Measurements from ENCODE around the gene ZNF219. TPM values are rescaled to one million over a fixed set of nuclear protein-coding genes. Genes with fewer than 3 reads are reported as not detected.

Gene ZNF219
- total and polyA plus RNA-seq, 2 of the 13 experiments (the other 11 are each of a cell fraction or from before 2014, with no cell fraction given), result 34.5 to 36.6 TPM

- TF ChIP-seq, protein P1, sequence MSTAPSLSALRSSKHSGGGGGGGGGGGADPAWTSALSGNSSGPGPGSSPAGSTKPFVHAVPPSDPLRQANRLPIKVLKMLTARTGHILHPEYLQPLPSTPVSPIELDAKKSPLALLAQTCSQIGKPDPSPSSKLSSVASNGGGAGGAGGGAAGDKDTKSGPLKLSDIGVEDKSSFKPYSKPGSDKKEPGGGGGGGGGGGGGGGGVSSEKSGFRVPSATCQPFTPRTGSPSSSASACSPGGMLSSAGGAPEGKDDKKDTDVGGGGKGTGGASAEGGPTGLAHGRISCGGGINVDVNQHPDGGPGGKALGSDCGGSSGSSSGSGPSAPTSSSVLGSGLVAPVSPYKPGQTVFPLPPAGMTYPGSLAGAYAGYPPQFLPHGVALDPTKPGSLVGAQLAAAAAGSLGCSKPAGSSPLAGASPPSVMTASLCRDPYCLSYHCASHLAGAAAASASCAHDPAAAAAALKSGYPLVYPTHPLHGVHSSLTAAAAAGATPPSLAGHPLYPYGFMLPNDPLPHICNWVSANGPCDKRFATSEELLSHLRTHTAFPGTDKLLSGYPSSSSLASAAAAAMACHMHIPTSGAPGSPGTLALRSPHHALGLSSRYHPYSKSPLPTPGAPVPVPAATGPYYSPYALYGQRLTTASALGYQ (CRISPR knock-in tag; IDR thresholded peaks at IDR 0.05), result no peak
- TF ChIP-seq BRD4 (CRISPR knock-in tag; IDR thresholded peaks at IDR 0.05) (peak; percentile 35; the same call in 1 of the 2 replicates), ZNF234 (CRISPR knock-in tag; conservative IDR thresholded peaks at IDR 0.05) (no peak), TCF7L2 (IDR thresholded peaks at IDR 0.05; ENCODE audit: low read depth, low read length) (no peak), NR3C1 (CRISPR knock-in tag; IDR thresholded peaks at IDR 0.05) (no peak), ZNF770 (CRISPR knock-in tag; IDR thresholded peaks at IDR 0.05) (no peak), ZNF138 (CRISPR knock-in tag; IDR thresholded peaks at IDR 0.05; ENCODE audit: low read depth) (peak; percentile 41; the same call in 1 of the 2 replicates), ZNF558 (CRISPR knock-in tag; IDR thresholded peaks at IDR 0.05; ENCODE audit: borderline replicate concordance) (0 out of 2 replicates have a peak, but pooled peaks have one; percentile 30), CSRNP2 (CRISPR knock-in tag; conservative IDR thresholded peaks at IDR 0.05; ENCODE audit: low read depth) (0 out of 2 replicates have a peak, but pooled peaks have one; percentile 54), ZNF746 (CRISPR knock-in tag; IDR thresholded peaks at IDR 0.05) (peak; percentile 87), ZNF224 (CRISPR knock-in tag; IDR thresholded peaks at IDR 0.05) (no peak; the same call in 1 of the 2 replicates), FLYWCH1 (CRISPR knock-in tag; IDR thresholded peaks at IDR 0.05) (no peak), CCDC6 (CRISPR knock-in tag; IDR thresholded peaks at IDR 0.05) (no peak), ZNF333 (CRISPR knock-in tag; IDR thresholded peaks at IDR 0.05; ENCODE audit: borderline replicate concordance) (peak; percentile 51; the same call in 1 of the 2 replicates), ZNF562 (CRISPR knock-in tag; IDR thresholded peaks at IDR 0.05; ENCODE audit: borderline replicate concordance) (no peak), MEIS1 (CRISPR knock-in tag; IDR thresholded peaks at IDR 0.05; ENCODE audit: borderline replicate concordance) (peak; percentile 34), ZNF775 (CRISPR knock-in tag; IDR thresholded peaks at IDR 0.05; ENCODE audit: borderline replicate concordance) (no peak), ZSCAN21 (CRISPR knock-in tag; IDR thresholded peaks at IDR 0.05; ENCODE audit: borderline replicate concordance) (no peak; the same call in 1 of the 2 replicates), HOXD1 (CRISPR knock-in tag; IDR thresholded peaks at IDR 0.05) (no peak), ZNF614 (CRISPR knock-in tag; IDR thresholded peaks at IDR 0.05; ENCODE audit: borderline replicate concordance) (no peak), GATAD2A (CRISPR knock-in tag; IDR thresholded peaks at IDR 0.05) (peak; percentile 49; the same call in 1 of the 2 replicates)
- TF ChIP-seq, protein P2, sequence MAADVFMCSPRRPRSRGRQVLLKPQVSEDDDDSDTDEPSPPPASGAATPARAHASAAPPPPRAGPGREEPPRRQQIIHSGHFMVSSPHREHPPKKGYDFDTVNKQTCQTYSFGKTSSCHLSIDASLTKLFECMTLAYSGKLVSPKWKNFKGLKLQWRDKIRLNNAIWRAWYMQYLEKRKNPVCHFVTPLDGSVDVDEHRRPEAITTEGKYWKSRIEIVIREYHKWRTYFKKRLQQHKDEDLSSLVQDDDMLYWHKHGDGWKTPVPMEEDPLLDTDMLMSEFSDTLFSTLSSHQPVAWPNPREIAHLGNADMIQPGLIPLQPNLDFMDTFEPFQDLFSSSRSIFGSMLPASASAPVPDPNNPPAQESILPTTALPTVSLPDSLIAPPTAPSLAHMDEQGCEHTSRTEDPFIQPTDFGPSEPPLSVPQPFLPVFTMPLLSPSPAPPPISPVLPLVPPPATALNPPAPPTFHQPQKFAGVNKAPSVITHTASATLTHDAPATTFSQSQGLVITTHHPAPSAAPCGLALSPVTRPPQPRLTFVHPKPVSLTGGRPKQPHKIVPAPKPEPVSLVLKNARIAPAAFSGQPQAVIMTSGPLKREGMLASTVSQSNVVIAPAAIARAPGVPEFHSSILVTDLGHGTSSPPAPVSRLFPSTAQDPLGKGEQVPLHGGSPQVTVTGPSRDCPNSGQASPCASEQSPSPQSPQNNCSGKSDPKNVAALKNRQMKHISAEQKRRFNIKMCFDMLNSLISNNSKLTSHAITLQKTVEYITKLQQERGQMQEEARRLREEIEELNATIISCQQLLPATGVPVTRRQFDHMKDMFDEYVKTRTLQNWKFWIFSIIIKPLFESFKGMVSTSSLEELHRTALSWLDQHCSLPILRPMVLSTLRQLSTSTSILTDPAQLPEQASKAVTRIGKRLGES (CRISPR knock-in tag; IDR thresholded peaks at IDR 0.05; ENCODE audit: borderline replicate concordance), result no peak
Measured at GRCh38 chr14:21069388-21070082, 28.9 kb downstream of the ZNF219 start (continued).

Data from HepG2 (cell line).